ENCODE data around the gene CLNK.

CLNK gene

GRCh38 chr4:10495651-10496050 lies 188.9 kb downstream of the CLNK start:
- FAIRE-seq, result no peak

GRCh38 chr4:10492464-10492863 lies 192.1 kb downstream of the CLNK start:
- no peak for FAIRE-seq

- no peak for FAIRE-seq
Observed at GRCh38 chr4:10491401-10491800, 193.2 kb downstream of the CLNK start.

- FAIRE-seq, result no peak
Observed at GRCh38 chr4:10490996-10491395, 193.6 kb downstream of the CLNK start.

- no peak for FAIRE-seq
Observed at GRCh38 chr4:10482913-10483312, 201.7 kb downstream of the CLNK start.

GRCh38 chr4:10480616-10481015 lies 204.0 kb downstream of the CLNK start:
- FAIRE-seq, result no peak

- FAIRE-seq, result no peak
Observed at GRCh38 chr4:10478621-10479020, 205.9 kb downstream of the CLNK start.

GRCh38 chr4:10470505-10470904 lies 214.1 kb downstream of the CLNK start:
- no peak for FAIRE-seq

- FAIRE-seq, result no peak
Observed at GRCh38 chr4:10466161-10466560, 218.4 kb downstream of the CLNK start.

GRCh38 chr4:10462876-10463275 lies 221.7 kb downstream of the CLNK start:
- FAIRE-seq, result no peak

- FAIRE-seq, result no peak
Observed at GRCh38 chr4:10461850-10462400, 222.6 kb downstream of the CLNK start.

GRCh38 chr4:10461091-10461849 lies 223.3 kb downstream of the CLNK start:
- FAIRE-seq, result no peak

- FAIRE-seq, result no peak
Observed at GRCh38 chr4:10460313-10461047, 224.1 kb downstream of the CLNK start.

GRCh38 chr4:10459305-10459704 lies 225.3 kb downstream of the CLNK start:
- no peak for FAIRE-seq

- no peak for FAIRE-seq
Observed at GRCh38 chr4:10458177-10458576, 226.4 kb downstream of the CLNK start.

- FAIRE-seq, result no peak
Observed at GRCh38 chr4:10457255-10457801, 227.2 kb downstream of the CLNK start, which contains the start of gene ZNF518B. ZNF518B (minus strand) TSS chr4:10457426; CDS start chr4:10446328, 11,098 bp downstream.

- FAIRE-seq, result no peak
Observed at GRCh38 chr4:10456595-10457254, 227.8 kb downstream of the CLNK start.

GRCh38 chr4:10456260-10456594 lies 228.3 kb downstream of the CLNK start:
- no peak for FAIRE-seq

- FAIRE-seq, result no peak
Observed at GRCh38 chr4:10455133-10455532, 229.4 kb downstream of the CLNK start.

GRCh38 chr4:10454726-10455125 lies 229.8 kb downstream of the CLNK start:
- FAIRE-seq, result no peak

- no peak for FAIRE-seq
Observed at GRCh38 chr4:10454121-10454520, 230.4 kb downstream of the CLNK start.

GRCh38 chr4:10448991-10449390 lies 235.6 kb downstream of the CLNK start:
- FAIRE-seq, result no peak

- no peak for FAIRE-seq
Observed at GRCh38 chr4:10442976-10443375, 241.6 kb downstream of the CLNK start.

Measured in G401.6 (cell line).